HG03439 (cell line): ENCODE measurements around the gene BEND3.
"Not testable (repeated sequence)": the region's sequence is repeated elsewhere in the genome, so short reads cannot be mapped to it uniquely, and the experiment has no call there.

Experiments
- ATAC-seq: cut with Tn5 transposase; IDR thresholded peaks from one replicate; pipeline ENCODE4 v1.9.1; 2021; ENCODE audit warnings: mild to moderate bottlenecking, moderate library complexity; ENCODE audit not compliant: unreplicated experiment

Gene BEND3

DNA sequence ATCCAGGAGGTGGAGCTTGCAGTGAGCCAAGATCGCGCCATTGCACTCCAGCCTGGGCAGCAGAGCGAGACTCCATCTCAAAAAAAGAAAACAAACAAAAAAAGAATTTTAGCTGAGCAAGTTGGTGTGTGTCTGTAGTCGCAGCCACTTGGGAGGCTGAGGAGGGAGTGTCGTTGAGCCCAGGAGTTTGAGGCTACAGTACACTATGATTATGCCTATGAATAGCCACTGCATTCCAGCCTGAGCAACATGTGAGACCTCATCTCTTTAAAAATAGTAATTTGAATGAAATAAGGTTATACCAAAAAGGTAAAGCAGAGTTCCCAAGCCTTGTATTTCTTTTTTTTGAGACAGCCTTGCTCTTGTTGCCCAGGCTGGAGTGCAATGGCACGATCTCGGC, 67.5 kb downstream of the BEND3 start:
- no peak for ATAC-seq

DNA sequence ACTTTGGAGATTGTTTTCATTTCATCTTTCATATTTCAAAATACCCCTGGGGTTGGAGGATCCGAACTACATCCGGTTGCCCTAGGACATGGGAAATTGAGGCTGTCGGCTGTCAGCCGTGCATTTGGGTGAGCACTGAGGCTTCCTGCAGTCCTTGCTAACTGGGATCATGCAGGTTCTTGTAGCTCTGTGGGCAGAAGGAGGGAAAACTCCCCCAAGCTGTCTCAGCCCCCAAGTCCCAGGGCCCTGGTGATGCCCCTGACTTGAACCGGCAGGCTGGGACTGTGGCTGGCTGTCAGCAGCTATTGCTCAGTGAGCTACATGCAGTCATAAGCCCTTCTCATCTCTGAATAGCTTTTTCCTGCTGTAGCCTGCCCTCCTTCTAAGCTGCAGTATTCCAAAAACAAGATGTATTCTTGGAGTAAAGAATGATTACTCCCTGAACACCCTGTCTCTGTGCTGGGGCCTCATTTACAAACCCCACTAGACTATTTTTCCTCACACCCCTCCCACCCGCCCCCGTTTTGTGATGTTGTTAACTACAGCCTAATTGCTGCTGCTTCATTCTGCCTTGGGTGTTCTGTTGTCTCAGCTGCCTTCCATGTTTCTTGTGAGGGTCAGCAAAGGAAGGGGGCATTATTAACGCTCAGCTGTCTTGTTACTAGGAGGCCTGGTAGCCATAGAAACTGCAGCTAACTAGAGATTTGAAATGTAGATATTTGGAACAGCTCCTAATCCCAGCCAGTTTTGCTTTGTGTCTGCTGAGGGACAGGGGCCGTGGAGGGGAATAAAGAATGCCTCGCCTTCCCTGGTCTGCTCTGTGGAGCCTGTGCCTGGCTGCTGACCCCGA, 69.3 kb downstream of the BEND3 start:
- ATAC-seq = no peak

DNA sequence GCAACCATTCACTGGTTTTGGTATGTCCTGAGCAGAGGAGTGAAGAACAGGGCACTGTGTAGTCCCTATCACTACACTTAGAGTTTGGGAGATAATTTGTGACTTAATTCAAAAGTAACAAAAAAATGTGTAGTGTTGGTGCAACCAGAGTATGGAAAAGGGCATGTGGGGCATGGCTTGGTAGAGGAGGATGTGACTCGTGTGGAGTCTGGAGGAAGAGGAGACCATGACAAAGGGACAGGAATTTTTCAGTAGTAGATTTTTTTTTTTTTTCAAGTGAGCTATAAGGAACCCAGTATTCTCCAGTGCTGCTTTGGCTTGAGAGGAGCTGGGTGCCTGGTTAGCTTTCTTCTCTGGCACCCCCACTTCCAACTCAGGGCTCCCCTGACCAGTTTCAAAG, 82.2 kb downstream of the BEND3 start:
- no peak for ATAC-seq

DNA sequence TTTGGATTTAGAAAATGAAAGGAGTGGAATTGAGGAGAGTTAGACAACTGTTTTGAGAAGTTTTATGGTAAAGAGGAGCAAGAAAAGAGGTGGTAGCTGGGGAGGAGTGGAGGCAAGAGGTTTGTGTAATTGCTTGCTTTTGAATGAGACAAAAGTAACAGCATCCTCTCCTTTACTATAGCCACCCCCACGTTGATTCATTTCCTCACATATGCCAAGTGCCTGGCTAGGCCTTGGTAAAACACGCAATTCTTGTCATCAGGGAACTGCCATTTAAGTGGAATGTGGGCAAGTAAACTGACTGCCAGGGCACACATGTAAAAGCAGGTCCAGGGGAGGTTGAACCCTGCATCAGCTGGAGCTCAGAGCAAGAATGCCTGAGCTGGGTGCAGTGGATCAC, 83.3 kb downstream of the BEND3 start:
- ATAC-seq = no peak

DNA sequence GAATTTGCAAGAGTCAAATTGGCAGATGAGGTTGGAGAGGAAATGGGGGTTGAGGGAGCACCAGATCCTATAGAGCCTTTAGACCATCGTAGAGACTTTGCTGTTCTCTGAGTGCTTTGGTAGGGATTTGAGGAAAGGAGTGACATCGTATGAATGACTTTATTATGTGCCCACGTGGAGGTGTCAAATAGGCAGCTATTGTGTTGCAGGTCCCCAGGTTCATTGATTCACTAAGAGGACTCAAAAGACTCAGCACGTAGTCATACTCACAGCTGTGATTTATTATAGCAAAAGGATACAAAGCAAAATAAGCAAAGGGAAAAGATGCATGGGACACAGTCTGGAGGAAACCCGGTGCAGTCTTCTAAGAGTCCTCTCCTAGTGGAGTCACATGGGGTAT, 85.2 kb downstream of the BEND3 start:
- no peak for ATAC-seq

DNA sequence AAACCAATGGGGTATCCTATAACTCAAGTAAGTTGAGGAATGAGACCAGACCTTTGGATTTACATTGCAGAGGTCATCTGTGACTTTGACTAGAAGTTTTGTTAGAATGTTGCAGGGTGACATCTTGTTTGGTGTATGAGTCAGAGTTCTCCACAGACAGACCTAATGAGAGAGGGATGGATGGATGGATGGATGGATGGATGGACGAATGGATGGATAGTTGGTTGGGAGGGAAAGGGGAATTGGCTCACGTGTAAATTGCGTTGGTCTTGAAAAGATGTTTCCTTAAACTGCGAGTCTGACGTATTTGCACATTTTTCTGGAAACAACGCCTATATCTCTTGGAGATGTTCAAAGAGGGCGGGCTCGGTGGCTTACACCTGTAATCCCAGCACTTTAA, 88.3 kb downstream of the BEND3 start:
- ATAC-seq = no peak

DNA sequence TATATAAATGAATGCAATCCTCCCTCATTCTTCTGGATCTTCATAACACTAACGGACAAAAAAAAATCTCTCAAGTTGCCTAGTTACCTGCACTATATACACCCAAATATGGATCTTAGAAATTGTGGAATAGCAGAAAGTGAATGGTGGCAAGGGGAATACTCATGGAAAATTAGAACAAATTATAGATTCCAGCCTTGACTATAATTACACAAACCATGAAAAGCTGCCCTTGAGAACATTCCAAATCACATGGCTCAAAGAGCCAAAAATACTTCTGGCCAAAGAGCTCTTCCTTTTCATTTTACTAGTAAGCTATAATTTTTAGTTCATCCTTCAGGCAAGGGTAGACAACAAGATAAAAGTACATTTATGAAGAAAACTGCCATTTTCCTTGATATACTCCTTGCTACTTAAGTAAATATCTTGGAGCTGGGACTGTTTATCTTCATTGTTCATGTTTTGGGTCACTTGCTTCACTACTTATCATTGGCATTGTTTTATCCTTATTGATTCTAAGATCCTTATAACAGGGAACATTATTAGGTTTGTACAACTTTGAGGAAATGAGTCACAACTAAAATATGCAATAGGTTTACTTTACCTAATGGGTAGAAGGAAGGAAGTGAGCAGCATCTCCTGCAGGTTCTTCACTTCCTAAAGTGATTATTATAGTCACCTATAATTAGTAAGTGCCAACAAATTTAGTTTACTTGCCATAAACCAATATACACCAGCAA, 93.7 kb downstream of the BEND3 start:
- ATAC-seq = no peak

DNA sequence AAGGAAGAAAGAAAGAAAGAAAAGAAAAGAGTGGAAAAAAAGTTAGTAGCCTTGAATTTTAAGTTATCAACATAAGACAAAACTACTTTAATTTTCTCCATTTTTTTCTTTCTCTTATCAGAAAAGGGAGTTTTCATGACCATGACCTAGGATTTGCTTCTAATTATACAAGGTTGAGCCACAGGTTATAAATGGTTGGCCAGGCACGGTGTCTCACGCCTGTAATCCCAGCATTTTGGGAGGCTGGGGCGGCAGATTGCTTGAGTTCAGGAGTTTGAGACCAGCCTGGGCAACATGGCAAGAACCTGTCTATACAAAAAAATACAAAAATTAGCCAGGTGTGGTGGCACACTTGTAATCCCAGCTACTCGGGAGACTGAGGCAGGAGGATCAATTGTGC, 95.1 kb downstream of the BEND3 start:
- ATAC-seq = no peak

DNA sequence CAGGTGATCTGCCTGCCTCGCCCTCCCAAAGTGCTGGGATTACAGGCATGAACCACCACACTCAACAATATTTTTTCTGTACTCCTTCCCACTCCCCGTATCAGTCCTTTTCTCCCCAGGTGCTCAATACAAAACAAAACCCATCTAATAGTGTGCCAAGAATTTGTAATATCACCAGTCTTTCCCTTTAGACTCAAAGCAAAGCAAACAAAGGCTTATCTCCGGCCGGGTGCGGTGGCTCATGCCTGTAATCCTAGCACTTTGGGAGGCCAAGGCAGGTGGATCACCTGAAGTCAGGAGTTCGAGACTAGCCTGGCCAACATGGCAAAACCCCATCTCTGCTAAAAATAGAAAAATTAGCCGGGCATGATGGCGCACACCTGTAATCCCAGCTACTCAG, 95.7 kb downstream of the BEND3 start:
- ATAC-seq = not testable (repeated sequence)

DNA sequence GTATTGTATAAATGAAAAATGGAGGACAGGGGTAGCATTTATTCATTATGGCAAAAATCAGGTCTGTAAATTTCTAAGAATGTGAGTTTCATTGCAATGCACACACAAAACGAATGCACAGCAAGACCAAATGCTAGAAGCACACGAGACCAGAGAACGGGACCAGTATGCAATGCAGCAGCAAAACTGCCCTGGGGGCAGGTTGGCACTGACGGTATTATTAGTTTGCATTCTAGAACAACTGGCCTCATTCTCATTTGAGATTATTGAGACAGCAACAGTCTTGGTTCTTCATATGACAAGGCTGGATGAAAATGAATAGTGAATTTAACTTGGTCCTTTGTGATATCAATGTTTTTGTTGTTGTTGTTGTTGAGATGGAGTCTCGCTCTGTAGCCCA, 96.3 kb downstream of the BEND3 start:
- no peak for ATAC-seq
